Activated naive CD8-positive, alpha-beta T cell treated with anti-CD3 and anti-CD28 coated beads, Interleukin-2, amount 50 U/mL, for 16 hours (primary cell): ENCODE measurements around the gene LRRC71.
"Not testable (repeated sequence)": the region's sequence is repeated elsewhere in the genome, so short reads cannot be mapped to it uniquely, and the experiment has no call there.

Source experiments
- DNase-seq: peaks from one replicate; pipeline ENCODE4 v3.0.0-alpha.2; 2020; ENCODE audit warnings: low read depth, low spot score

The LRRC71 gene

DNA sequence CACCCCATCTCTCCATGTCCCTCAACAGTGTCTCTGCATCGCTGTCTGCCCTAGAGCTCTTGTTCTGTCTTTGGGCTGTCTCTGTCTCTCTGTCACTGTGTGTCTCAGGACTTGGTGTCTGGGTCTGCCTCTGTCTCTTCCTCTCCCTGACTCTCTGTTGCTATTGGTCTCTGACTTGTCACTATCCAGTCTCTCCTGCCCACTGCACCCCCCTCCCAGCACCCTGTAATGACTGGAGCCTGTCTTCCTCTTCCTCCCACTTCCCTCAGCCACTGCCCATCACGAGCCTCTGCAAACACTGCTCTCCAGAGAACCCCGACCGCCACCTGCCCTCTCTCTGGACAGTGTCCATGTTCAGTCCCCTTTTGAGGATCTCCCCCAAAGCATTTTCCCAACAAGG, 14.8 kb upstream of the LRRC71 start:
- no peak for DNase-seq

- no peak for DNase-seq
These were observed 14.1 kb upstream of the LRRC71 start for GRCh38 chr1:156906206-156906906.

DNA sequence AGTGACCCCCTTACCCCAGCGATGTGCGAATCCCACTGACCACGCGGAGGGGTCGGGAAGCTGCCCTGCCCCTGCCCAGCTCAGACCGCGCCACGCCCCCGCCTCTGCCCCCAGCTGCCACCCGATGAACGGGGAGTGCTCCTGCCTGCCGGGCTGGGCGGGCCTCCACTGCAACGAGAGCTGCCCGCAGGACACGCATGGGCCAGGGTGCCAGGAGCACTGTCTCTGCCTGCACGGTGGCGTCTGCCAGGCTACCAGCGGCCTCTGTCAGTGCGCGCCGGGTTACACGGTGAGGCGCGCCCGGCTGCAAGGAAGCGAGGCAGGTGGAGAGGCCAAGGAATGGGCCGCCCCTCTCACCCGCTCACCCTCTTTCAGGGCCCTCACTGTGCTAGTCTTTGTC, 11.9 kb upstream of the LRRC71 start:
- DNase-seq = no peak

DNA sequence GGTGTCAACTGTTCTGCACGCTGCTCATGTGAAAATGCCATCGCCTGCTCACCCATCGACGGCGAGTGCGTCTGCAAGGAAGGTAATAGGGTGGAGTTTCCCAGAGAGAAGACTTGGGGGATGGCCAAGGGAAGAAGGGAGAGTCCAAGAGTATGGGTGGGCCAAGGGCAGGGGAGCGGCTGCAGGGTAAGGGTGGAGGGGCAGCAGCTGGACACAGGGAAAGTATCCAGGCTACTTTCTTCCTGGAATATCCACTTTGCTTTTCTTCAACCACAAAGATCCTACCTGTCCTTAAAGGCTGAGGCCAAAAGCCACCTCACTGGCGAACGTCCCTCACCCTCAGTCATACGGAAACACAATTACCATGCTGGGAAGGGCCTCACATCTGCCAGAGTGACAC, 11.5 kb upstream of the LRRC71 start:
- no peak for DNase-seq

DNA sequence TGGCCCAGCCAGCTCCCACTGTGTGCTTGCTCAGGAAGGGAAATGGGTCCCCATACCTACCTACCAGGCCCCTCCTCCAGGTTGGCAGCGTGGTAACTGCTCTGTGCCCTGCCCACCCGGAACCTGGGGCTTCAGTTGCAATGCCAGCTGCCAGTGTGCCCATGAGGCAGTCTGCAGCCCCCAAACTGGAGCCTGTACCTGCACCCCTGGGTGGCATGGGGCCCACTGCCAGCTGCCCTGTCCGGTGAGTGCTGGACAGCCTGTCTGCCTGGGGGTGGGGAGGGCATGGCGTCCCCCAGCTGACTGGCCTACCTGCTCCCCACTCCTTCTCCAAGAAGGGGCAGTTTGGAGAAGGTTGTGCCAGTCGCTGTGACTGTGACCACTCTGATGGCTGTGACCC, 10.8 kb upstream of the LRRC71 start:
- DNase-seq = no peak

DNA sequence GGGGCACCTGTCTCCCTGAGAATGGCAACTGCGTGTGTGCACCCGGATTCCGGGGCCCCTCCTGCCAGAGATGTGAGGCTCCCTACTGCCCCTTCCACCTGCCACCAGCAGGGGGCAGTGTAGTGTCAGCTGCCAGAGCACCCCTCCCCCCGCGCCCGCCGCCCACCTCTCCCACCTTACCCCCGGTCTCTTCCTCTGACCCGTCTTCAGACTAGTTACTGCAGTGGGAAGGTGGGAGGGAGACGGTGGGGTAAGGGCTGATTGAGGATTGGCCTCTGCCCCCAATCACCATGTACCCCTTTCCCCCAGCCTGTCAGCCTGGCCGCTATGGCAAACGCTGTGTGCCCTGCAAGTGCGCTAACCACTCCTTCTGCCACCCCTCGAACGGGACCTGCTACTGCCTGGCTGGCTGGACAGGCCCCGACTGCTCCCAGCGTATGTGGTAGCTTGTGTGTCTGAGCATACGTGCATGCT, 10.1 kb upstream of the LRRC71 start:
- peak; percentile 33 for DNase-seq

DNA sequence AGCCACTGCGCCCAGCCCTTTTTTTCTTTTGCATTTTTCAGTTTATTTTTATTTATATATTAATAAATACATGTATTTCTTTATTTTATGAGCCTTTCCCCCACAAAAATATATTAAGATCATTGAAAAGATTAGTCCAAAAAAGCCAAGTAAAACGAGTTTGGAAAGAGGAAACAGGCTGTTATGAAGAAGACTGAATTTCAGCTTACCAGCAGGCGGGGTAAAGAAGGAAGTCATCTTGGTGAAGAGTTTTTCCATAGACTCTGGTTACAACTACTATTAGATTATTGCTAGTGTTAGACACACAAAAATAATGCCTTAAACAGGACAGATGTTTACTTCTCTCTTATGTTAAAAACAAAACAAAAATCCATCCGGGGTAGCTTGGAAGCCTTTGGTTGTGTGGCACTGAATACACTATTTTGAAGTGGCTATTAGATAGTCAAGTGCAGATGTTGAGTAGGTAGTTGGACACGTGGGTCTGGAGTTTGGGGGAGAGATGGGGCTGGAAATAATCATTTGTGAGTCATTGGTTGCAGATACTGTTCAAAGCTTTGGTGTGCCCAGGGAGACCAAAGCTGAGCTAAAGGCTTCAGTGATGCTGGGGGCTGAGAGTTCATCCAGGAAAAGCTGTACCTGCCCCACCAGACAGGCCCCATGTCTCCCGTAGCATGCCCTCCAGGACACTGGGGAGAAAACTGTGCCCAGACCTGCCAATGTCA, 8.7 kb upstream of the LRRC71 start:
- no peak for DNase-seq

- no peak for DNase-seq
These were observed 8.1 kb upstream of the LRRC71 start for GRCh38 chr1:156912310-156912709.

GRCh38 chr1:156912861-156913808, 7.3 kb upstream of the LRRC71 start:
- no peak for DNase-seq

- DNase-seq = no peak
These were observed 6.5 kb upstream of the LRRC71 start for GRCh38 chr1:156913809-156914387.

- no peak for DNase-seq
These were observed 6.0 kb upstream of the LRRC71 start for GRCh38 chr1:156914440-156914856.

DNA sequence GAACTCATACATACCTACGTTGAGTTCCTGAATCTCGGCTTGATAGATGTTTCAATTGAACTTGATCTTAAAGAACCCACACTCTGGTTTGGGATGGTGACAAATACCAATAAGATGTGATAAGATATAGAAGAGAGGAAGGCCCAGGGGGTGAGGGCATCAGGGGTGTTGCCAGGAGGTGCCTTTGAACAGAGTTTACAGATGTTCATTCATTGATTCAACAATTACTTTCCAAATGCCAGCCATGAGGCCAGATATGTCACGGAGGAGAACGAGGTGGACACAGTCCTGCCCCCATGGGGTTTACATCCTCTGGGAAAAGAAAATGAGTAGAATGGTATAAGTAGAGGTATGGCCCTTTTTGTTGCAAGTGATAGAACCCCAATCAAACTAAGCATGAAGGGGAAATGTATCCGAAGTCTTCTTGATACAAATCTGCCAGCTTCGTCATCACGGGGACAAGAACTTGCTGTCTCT, 659 bp downstream of the LRRC71 start:
- DNase-seq = no peak

DNA sequence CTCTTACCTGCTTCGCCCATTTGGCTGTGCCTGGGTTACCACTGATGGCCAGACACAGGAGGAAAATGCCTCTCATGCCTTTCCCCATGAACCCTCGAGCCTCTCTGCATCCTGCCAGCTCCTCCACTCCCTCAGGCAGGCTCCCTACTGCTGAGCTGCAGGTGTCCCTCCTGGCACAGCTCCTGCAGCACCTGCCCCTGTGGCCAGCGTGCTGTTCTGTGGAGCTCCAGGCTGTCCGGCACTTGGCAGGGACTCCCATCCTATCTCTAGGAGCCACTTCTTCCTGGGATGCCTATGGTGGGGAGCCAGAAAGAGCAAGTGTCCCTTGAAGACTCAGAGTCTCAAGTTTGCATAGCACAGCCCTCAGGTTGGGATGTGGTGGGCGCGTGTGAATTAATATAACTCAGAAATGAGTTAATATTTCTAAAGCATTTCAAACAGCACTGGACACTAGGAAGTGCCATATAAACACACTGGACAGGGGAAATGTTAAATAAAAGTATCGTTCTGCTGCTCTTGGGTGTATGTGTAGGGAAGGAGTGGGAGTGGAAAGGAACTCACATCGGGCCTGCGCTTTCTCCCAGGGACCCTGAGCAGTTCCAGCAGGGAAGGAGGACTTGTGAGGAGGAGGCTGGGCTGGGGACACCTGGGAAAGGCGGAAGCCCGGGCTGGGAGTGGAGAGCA, 2.7 kb downstream of the LRRC71 start:
- DNase-seq = no peak

- DNase-seq = no peak
These were observed 3.4 kb downstream of the LRRC71 start for GRCh38 chr1:156923670-156924477.

DNA sequence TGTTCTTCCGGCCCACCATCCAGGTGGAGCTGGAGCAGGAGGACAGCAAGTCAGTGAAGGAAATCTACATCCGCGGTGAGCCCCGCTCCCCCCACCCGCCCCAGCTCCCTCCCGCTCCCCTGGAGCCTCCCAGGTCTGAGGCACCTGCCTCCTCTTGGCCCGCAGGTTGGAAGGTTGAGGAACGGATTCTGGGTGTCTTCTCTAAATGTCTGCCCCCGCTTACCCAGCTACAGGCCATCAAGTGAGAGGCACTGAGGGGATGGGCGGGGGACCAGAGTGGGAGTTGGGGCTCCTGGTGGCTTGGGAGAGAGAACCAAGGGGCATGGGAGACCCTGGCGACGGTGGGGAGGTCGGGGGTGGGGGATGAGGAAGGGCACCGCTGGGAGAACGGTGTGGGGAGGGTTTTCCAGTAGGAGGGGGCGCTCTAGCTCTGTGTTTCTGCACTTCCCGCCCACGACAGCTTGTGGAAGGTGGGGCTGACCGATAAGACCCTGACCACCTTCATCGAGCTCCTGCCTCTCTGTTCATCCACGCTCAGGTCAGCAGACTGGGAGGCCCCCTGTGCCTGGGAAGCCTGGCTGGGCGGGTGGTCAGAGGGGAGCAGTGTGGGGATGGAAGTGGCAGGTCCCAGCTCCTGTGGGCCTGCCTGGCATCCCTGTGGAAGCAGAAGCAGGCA, 4.2 kb downstream of the LRRC71 start:
- no peak for DNase-seq

DNA sequence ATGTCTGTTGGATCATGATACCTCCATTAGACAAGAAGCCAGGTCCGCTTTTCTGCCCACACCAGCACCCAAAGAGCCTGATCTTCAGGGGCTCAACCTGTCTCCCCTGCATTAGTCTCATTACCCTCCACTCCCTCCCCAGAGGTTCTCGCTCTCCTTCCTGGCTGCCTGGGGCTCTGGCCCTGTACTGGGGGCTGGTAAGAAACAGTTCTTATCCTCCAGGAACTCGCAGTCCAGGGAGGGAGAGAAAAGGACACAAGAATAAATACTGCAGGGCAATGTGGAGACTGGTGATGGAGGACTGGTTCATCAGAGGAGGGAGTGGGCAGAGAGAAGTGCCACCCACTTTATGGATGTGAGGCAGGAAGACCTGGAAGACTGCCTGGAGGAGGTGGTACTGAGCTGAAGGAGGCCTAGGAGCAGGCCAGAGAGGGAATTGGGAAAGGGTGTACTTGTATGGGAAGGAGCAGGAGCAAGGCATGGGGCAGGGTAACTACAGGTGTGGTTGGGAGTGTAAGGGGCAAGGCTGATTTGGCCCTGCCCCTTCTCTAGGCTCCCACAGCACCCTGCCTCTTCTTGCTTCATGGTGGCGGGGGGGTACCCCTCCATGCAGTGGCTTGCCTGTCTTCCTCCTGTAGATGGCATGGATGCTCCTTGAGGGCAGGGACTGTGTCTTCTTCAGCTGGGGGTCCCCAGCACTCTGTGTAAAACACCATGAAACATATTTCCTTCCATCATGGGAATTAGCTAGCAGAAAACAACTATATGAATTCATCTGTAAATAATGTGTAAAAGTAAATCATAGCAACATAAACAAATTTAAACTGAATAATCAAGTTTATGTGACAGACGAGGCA, 5.0 kb downstream of the LRRC71 start:
- no peak for DNase-seq

DNA sequence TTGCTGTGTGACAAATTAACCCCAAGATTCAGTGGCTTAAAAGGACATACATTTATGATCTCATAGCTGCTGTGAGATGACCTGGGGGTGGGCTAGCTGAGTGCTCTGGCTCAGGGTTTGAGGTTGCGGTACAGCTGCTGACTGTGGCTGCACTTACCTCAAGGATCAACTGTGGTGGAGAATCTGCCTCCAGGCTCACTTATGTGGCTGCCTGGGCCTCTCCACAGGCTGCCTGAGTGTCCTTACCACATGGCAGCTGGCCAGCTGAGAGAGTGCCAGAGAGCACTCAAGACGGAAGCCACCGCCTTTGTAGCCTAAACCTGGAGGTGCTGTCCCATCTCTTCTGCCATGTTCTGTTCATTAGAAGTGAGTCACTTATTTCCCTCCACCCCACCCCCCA, 5.7 kb downstream of the LRRC71 start:
- no peak for DNase-seq

- not testable (repeated sequence) for DNase-seq
These were observed 6.3 kb downstream of the LRRC71 start for GRCh38 chr1:156926695-156927094.
